HEK293T (cell line): ENCODE data around the gene ARHGAP6.

ENCODE experiments used
- CTCF ChIA-PET: fragments of 350-600 bp; formaldehyde crosslinking; extraction: SDS; loops from one replicate; lab custom pipeline; 2021; ENCODE audit warnings: antibody characterized with exemption, inconsistent platforms; lab: Yijun Ruan, JAX
- POLR2A ChIA-PET: fragments of 350-600 bp; formaldehyde crosslinking; extraction: SDS; loops from one replicate; lab custom pipeline; 2020; ENCODE audit warnings: antibody characterized with exemption, inconsistent platforms; lab: Yijun Ruan, JAX
- DNase-seq: peaks from one replicate; pipeline ENCODE4 v3.0.0; 2012; ENCODE audit warnings: mixed read lengths; ENCODE audit errors: extremely low spot score
- ARNT ChIP-seq: fragments of 450-650 bp; IDR thresholded peaks from 2 replicates; pipeline ENCODE4 v1.6.1; 2017; ENCODE audit warnings: mild to moderate bottlenecking
- BHLHE40 ChIP-seq: fragments of 450-650 bp; IDR thresholded peaks from 2 replicates; pipeline ENCODE4 v1.6.1; 2016; ENCODE audit warnings: mild to moderate bottlenecking, moderate library complexity, borderline replicate concordance
- CTBP1 ChIP-seq: fragments of 450-650 bp; IDR thresholded peaks from 2 replicates; pipeline ENCODE4 v1.6.1; 2016; ENCODE audit warnings: borderline replicate concordance
- ELF4 ChIP-seq: fragments of 450-650 bp; IDR thresholded peaks from 2 replicates; pipeline ENCODE4 v1.6.1; 2017; ENCODE audit warnings: antibody characterized with exemption
- FOXA1 ChIP-seq: fragments of 450-650 bp; IDR thresholded peaks from 2 replicates; pipeline ENCODE4 v1.6.1; 2016; ENCODE audit warnings: mild to moderate bottlenecking
- FOXK2 ChIP-seq: fragments of 450-650 bp; IDR thresholded peaks from 2 replicates; pipeline ENCODE4 v1.6.1; 2016; ENCODE audit warnings: mild to moderate bottlenecking
- FOXM1 ChIP-seq: fragments of 450-650 bp; IDR thresholded peaks from 2 replicates; pipeline ENCODE4 v1.6.1; 2017; ENCODE audit warnings: mild to moderate bottlenecking, borderline replicate concordance
- HDGF ChIP-seq: fragments of 450-650 bp; IDR thresholded peaks from 2 replicates; pipeline ENCODE4 v1.6.1; 2017; ENCODE audit warnings: antibody characterized with exemption, borderline replicate concordance
- L3MBTL2 ChIP-seq: fragments of 450-650 bp; conservative IDR thresholded peaks from 2 replicates; pipeline ENCODE4 v1.6.1; 2016; ENCODE audit warnings: mild to moderate bottlenecking
- LEF1 ChIP-seq: fragments of 450-650 bp; IDR thresholded peaks from 2 replicates; pipeline ENCODE4 v1.6.1; 2017; ENCODE audit warnings: mild to moderate bottlenecking, borderline replicate concordance
- NFRKB ChIP-seq: fragments of 450-650 bp; IDR thresholded peaks from 2 replicates; pipeline ENCODE4 v1.6.1; 2016; ENCODE audit warnings: mild to moderate bottlenecking, moderate library complexity
- PKNOX1 ChIP-seq: fragments of 450-650 bp; IDR thresholded peaks from 2 replicates; pipeline ENCODE4 v1.6.1; 2016
- SP1 ChIP-seq: fragments of 450-650 bp; IDR thresholded peaks from 2 replicates; pipeline ENCODE4 v1.6.1; 2017
- SUZ12 ChIP-seq: fragments of 450-650 bp; IDR thresholded peaks from 2 replicates; pipeline ENCODE4 v1.6.1; 2016; ENCODE audit warnings: mild to moderate bottlenecking
- TARDBP ChIP-seq: fragments of 450-650 bp; IDR thresholded peaks from 2 replicates; pipeline ENCODE4 v1.6.1; 2016
- ZNF384 ChIP-seq: fragments of 450-650 bp; IDR thresholded peaks from 2 replicates; pipeline ENCODE4 v1.6.1; 2016

Gene ARHGAP6

GRCh38 chrX:11462648-11463047 is 203.1 kb downstream of the ARHGAP6 start:
- no peak for TF ChIP-seq ARNT
- no peak for TF ChIP-seq PKNOX1
- no peak for TF ChIP-seq L3MBTL2
- no peak for TF ChIP-seq SUZ12
- no peak for TF ChIP-seq SP1
- no peak for TF ChIP-seq CTBP1
- TF ChIP-seq HDGF, result no peak
- no peak for TF ChIP-seq NFRKB
- no peak for TF ChIP-seq LEF1
- no peak for TF ChIP-seq FOXM1
- no peak for TF ChIP-seq BHLHE40
- TF ChIP-seq TARDBP, result no peak
- no peak for TF ChIP-seq FOXK2
- ChIA-PET POLR2A (no interaction called here), CTCF (no interaction called here)
- no peak for DNase-seq

- DNase-seq, result no peak
- CTCF ChIA-PET, result no interaction called here
- POLR2A ChIA-PET, result no interaction called here
- no peak for TF ChIP-seq TARDBP
- TF ChIP-seq HDGF, result no peak
- no peak for TF ChIP-seq PKNOX1
- TF ChIP-seq FOXM1, result no peak
- no peak for TF ChIP-seq ZNF384
- TF ChIP-seq BHLHE40, result no peak
- TF ChIP-seq ARNT, result no peak
- TF ChIP-seq FOXA1, result no peak
- no peak for TF ChIP-seq SP1
- no peak for TF ChIP-seq SUZ12
- TF ChIP-seq L3MBTL2, result no peak
These were observed 203.6 kb downstream of the ARHGAP6 start for GRCh38 chrX:11462136-11462535.

- CTCF ChIA-PET, result no interaction called here
- POLR2A ChIA-PET, result no interaction called here
- no peak for TF ChIP-seq BHLHE40
- no peak for TF ChIP-seq PKNOX1
- TF ChIP-seq FOXA1, result no peak
- TF ChIP-seq ZNF384, result no peak
- no peak for TF ChIP-seq ELF4
- TF ChIP-seq FOXK2, result no peak
- no peak for TF ChIP-seq SP1
- no peak for TF ChIP-seq L3MBTL2
- TF ChIP-seq ARNT, result no peak
- no peak for TF ChIP-seq FOXM1
- no peak for TF ChIP-seq HDGF
- TF ChIP-seq NFRKB, result no peak
- TF ChIP-seq CTBP1, result no peak
- DNase-seq, result no peak
These were observed 204.3 kb downstream of the ARHGAP6 start for GRCh38 chrX:11461201-11462001.

GRCh38 chrX:11460347-11460746 is 205.4 kb downstream of the ARHGAP6 start:
- DNase-seq, result no peak
- ChIA-PET POLR2A (no interaction called here), CTCF (interaction anchor here (0.7 kb wide), 1 partner anchor 47 kb away, joined by 4 read pairs; no protein-coding TSS in a partner anchor)
- no peak for TF ChIP-seq BHLHE40
- TF ChIP-seq NFRKB, result no peak
- TF ChIP-seq PKNOX1, result no peak
- TF ChIP-seq ZNF384, result no peak

GRCh38 chrX:11458170-11458569 is 207.6 kb downstream of the ARHGAP6 start:
- TF ChIP-seq PKNOX1 (no peak), FOXM1 (no peak), ELF4 (no peak), TARDBP (no peak), LEF1 (no peak), SP1 (no peak), CTBP1 (no peak), SUZ12 (no peak), HDGF (no peak), ARNT (no peak), L3MBTL2 (no peak), FOXA1 (no peak), NFRKB (no peak), FOXK2 (no peak), BHLHE40 (no peak), ZNF384 (no peak)
- CTCF ChIA-PET, result no interaction called here
- POLR2A ChIA-PET, result no interaction called here
- no peak for DNase-seq
